ENCODE results near the gene TMEM126A. TPM values are rescaled to one million over a fixed set of nuclear protein-coding genes. Genes with fewer than 3 reads are reported as not detected.
"Not testable (repeated sequence)": the region's sequence is repeated elsewhere in the genome, so short reads cannot be mapped to it uniquely, and the experiment has no call there.

Gene TMEM126A
- total RNA-seq, 2 donors from 2014 or later: 11.0 to 25.4 TPM

GRCh38 chr11:85652786-85653447 lies 5.2 kb downstream of the TMEM126A start:
- DNase-seq (ENCODE audit: low spot score) (no peak), ATAC-seq (ENCODE audit: insufficient number of reproducible peaks, low FRiP score, low read depth) (no peak)
- Histone ChIP-seq H3K36me3 (peaks cover 3% of the 10 kb centered on the region), H3K4me1 (ENCODE audit: control insufficient read depth in 1 of 2, low read depth in 2 of 2) (peaks cover 7 to 14% of the 10 kb centered on the region in 2 donors), H3K27ac (no peak overlapping the region), H3K27me3 (replicated peaks; ENCODE audit: insufficient read depth) (no peaks in the 10 kb centered on the region), H3K4me3 (no peak overlapping the region), H3K9me3 (no peaks in the 10 kb centered on the region)
- no peak for TF ChIP-seq CTCF (IDR thresholded peaks at IDR 0.05)

- not testable (repeated sequence) for H3K4me3 ChIP-seq; H3K9me3 ChIP-seq; H3K36me3 ChIP-seq; H3K27me3 ChIP-seq (replicated peaks; ENCODE audit: insufficient read depth); ATAC-seq (ENCODE audit: insufficient number of reproducible peaks, low FRiP score, low read depth); DNase-seq (ENCODE audit: low spot score); H3K27ac ChIP-seq
- H3K4me1 ChIP-seq (ENCODE audit: control insufficient read depth in 1 of 2, low read depth in 2 of 2): peaks cover 6 to 16% of the 10 kb centered on the region in 2 donors
These were observed 6.6 kb downstream of the TMEM126A start for GRCh38 chr11:85654343-85654742.

GRCh38 chr11:85656777-85657176 lies 9.0 kb downstream of the TMEM126A start:
- ATAC-seq (ENCODE audit: insufficient number of reproducible peaks, low FRiP score, low read depth): no peak
- Histone ChIP-seq H3K36me3 (peaks cover 3% of the 10 kb centered on the region), H3K27me3 (replicated peaks; ENCODE audit: insufficient read depth) (no peaks in the 10 kb centered on the region), H3K9me3 (no peaks in the 10 kb centered on the region), H3K4me1 (ENCODE audit: control insufficient read depth in 1 of 2, low read depth in 2 of 2) (peaks cover 21 to 39% of the 10 kb centered on the region in 2 donors), H3K27ac (no peak overlapping the region), H3K4me3 (no peak overlapping the region)
- no peak for DNase-seq (ENCODE audit: low spot score)
- TF ChIP-seq CTCF (IDR thresholded peaks at IDR 0.05): no peak

GRCh38 chr11:85658180-85658579 lies 10.4 kb downstream of the TMEM126A start:
- Histone ChIP-seq H3K36me3 (peaks cover 3% of the 10 kb centered on the region), H3K9me3 (no peaks in the 10 kb centered on the region)
- ATAC-seq (ENCODE audit: insufficient number of reproducible peaks, low FRiP score, low read depth): no peak

GRCh38 chr11:85661972-85662664 lies 14.4 kb downstream of the TMEM126A start:
- H3K27me3 ChIP-seq (replicated peaks; ENCODE audit: insufficient read depth): no peaks in the 10 kb centered on the region
- peaks cover 33 to 52% of the 10 kb centered on the region in 2 donors for H3K4me1 ChIP-seq (ENCODE audit: control insufficient read depth in 1 of 2, low read depth in 2 of 2)
- no peaks in the 10 kb centered on the region for H3K36me3 ChIP-seq
- H3K9me3 ChIP-seq: no peaks in the 10 kb centered on the region
- no peak for ATAC-seq (ENCODE audit: insufficient number of reproducible peaks, low FRiP score, low read depth)
- no peak for DNase-seq (ENCODE audit: low spot score)
- no peak overlapping the region for H3K27ac ChIP-seq
- TF ChIP-seq CTCF (IDR thresholded peaks at IDR 0.05): no peak
- peak overlapping the region; percentile 89 for H3K4me3 ChIP-seq

More at GRCh38 chr11:85658180-85658579, 10.4 kb downstream of the TMEM126A start:
- H3K27me3 ChIP-seq (replicated peaks; ENCODE audit: insufficient read depth): no peaks in the 10 kb centered on the region
- H3K4me3 ChIP-seq: no peak overlapping the region
- H3K4me1 ChIP-seq (ENCODE audit: control insufficient read depth in 1 of 2, low read depth in 2 of 2): peaks cover 33 to 50% of the 10 kb centered on the region in 2 donors
- TF ChIP-seq CTCF (IDR thresholded peaks at IDR 0.05): no peak
- no peak overlapping the region for H3K27ac ChIP-seq
- DNase-seq (ENCODE audit: low spot score): no peak
